Prostate gland (tissue), 2 donors: Measurements from ENCODE around the gene ABCA1.

Experiments
- CTCF ChIP-seq, 4 experiments: fragments of 200-600 bp in 2 of 4; fragments of 450-650 bp in 2 of 4; sonication (generic) in 2 of 4; IDR thresholded peaks; 1 replicate in 3 of 4; 2 replicates in 1 of 4; pipeline ENCODE4 v1.5.1; 2016 to 2019; ENCODE audit warnings: antibody characterized with exemption in 4 of 4, mild to moderate bottlenecking in 2 of 4, moderate library complexity in 2 of 4
- POLR2A ChIP-seq: fragments of 450-650 bp; IDR thresholded peaks from one replicate; pipeline ENCODE4 v1.6.1; 2016; ENCODE audit warnings: antibody characterized with exemption, mild to moderate bottlenecking
- POLR2AphosphoS5 ChIP-seq: sonication (generic); formaldehyde crosslinking; IDR thresholded peaks from one replicate; pipeline ENCODE4 v1.6.1; 2017; ENCODE audit warnings: antibody characterized with exemption

GRCh38 chr9:104843644-104844240, 84.2 kb downstream of the ABCA1 start:
- TF ChIP-seq CTCF (IDR thresholded peaks at IDR 0.05) (no peak), POLR2A (no peak), POLR2AphosphoS5 (no peak)
